DMS 273 treated with DMSO at 0.1 percent for 48 hours (cell line): Measurements from ENCODE around the gene POP5.

Experiments used
- DNase-seq: peaks from one replicate; lab custom pipeline; 2025; lab: John Stamatoyannopoulos, UW

The POP5 gene

GRCh38 chr12:120588948-120589930 is 8.0 kb upstream of the POP5 start:
- DNase-seq, result no peak

- DNase-seq, result no peak
Measured at GRCh38 chr12:120588371-120588770, 7.2 kb upstream of the POP5 start.

GRCh38 chr12:120586860-120587259 is 5.7 kb upstream of the POP5 start:
- DNase-seq, result no peak

GRCh38 chr12:120586206-120586605 is 5.0 kb upstream of the POP5 start:
- DNase-seq, result no peak

- DNase-seq, result peak; percentile 4
Measured at GRCh38 chr12:120584343-120585149, 3.3 kb upstream of the POP5 start.

- no peak for DNase-seq
Measured at GRCh38 chr12:120583478-120584030, 2.4 kb upstream of the POP5 start.

- DNase-seq, result no peak
Measured at GRCh38 chr12:120581998-120582397, 796 bp upstream of the POP5 start.

GRCh38 chr12:120579179-120579578 is 2.0 kb downstream of the POP5 start:
- no peak for DNase-seq

GRCh38 chr12:120574106-120574505 is 7.1 kb downstream of the POP5 start:
- no peak for DNase-seq

- no peak for DNase-seq
Measured at GRCh38 chr12:120573560-120573959, 7.6 kb downstream of the POP5 start.

- DNase-seq, result no peak
Measured at GRCh38 chr12:120571299-120571698, 9.9 kb downstream of the POP5 start.

- DNase-seq, result no peak
Measured at GRCh38 chr12:120563495-120563894, 17.7 kb downstream of the POP5 start.

- DNase-seq, result no peak
Measured at GRCh38 chr12:120562906-120563305, 18.3 kb downstream of the POP5 start.

- DNase-seq, result no peak
Measured at GRCh38 chr12:120557589-120557988, 23.6 kb downstream of the POP5 start.

- DNase-seq, result no peak
Measured at GRCh38 chr12:120554678-120555077, 26.5 kb downstream of the POP5 start.

GRCh38 chr12:120546050-120546386 is 35.2 kb downstream of the POP5 start:
- no peak for DNase-seq

GRCh38 chr12:120544691-120545090 is 36.5 kb downstream of the POP5 start:
- DNase-seq, result no peak

- DNase-seq, result no peak
Measured at GRCh38 chr12:120542166-120542565, 39.0 kb downstream of the POP5 start.

GRCh38 chr12:120540445-120540844 is 40.8 kb downstream of the POP5 start:
- no peak for DNase-seq

- no peak for DNase-seq
Measured at GRCh38 chr12:120539303-120539702, 41.9 kb downstream of the POP5 start.

- no peak for DNase-seq
Measured at GRCh38 chr12:120538281-120539156, 42.7 kb downstream of the POP5 start.

GRCh38 chr12:120537856-120538220 is 43.4 kb downstream of the POP5 start:
- no peak for DNase-seq
